WERI-Rb-1 (cell line): ENCODE data around the gene P2RX7.

Experiments
- DNase-seq: peaks from one replicate; pipeline ENCODE4 v3.0.0-alpha.2; 2020
- H3K27ac ChIP-seq: fragments of 250-450 bp; sonication (Bioruptor Pico); 2 replicates; pipeline ENCODE4 v1.5.1; 2020; ENCODE audit warnings: mild to moderate bottlenecking, moderate library complexity
- H3K27me3 ChIP-seq: fragments of 250-450 bp; sonication (Bioruptor Pico); 2 replicates; pipeline ENCODE4 v1.5.1; 2021; ENCODE audit warnings: mild to moderate bottlenecking, low read depth, moderate library complexity; ENCODE audit not compliant: insufficient read depth, severe bottlenecking
- H3K36me3 ChIP-seq: fragments of 250-450 bp; sonication (Bioruptor Pico); 2 replicates; pipeline ENCODE4 v1.5.1; 2020; ENCODE audit warnings: mild to moderate bottlenecking, moderate library complexity
- H3K4me3 ChIP-seq: 2 replicates; pipeline ENCODE4 v1.5.1; 2011; ENCODE audit warnings: low read depth, mild to moderate bottlenecking, control low read depth, low read length
- H3K9me3 ChIP-seq: fragments of 250-450 bp; sonication (Bioruptor Pico); 2 replicates; pipeline ENCODE4 v1.5.1; 2021; ENCODE audit warnings: mild to moderate bottlenecking, moderate library complexity; ENCODE audit not compliant: severe bottlenecking
- CTCF ChIP-seq: IDR thresholded peaks from 2 replicates; pipeline ENCODE4 v1.5.1; 2011; ENCODE audit warnings: low read depth, mild to moderate bottlenecking, control low read depth, inconsistent platforms, low read length

Gene P2RX7

GRCh38 chr12:121184425-121184824, 51.7 kb downstream of the P2RX7 start:
- no peak for TF ChIP-seq CTCF
- DNase-seq, result no peak
- Histone ChIP-seq H3K27ac (no peak overlapping the region), H3K36me3 (no peaks in the 10 kb centered on the region), H3K9me3 (no peaks in the 10 kb centered on the region), H3K27me3 (no peaks in the 10 kb centered on the region), H3K4me3 (no peak overlapping the region)

DNA sequence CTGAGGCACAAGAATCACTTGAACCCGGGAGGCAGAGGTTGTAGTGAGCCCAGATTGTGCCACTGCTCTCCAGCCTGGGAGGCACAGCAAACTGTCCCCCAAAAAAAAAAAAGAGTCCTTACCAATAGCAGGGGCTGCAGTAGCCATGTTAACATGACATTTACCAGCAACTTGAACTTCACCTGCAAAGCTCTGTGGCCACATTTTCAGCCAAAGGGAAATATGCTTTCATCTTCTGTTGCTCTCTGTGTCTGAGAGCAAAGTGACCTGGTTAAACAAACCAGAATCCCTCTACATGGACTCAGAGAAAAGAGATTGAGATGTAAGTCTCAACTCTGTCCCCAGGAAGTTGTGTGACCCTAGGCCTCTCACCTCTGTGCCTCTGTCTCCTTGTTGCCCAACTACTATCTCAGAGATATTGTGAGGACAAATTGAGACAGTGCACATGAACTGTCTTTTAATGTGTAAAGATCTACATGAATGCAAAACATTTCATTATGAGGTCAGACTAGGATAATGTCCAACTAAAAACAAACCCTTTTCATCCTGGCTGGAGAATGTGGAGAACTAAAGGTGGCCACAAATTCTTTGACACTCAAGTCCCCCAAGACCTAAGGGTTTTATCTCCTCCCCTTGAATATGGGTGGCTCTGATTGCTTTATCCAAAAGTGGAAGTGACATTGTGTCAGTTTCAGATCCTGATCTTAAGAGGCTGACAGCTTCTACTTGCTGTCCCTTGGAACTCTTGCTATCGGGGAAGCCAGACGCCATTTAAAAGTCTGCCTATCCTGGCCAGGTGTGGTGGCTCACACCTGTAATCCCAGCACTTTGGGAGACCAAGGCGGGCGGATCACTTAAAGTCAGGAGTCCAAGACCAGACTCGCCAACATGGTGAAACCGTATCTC, 52.6 kb downstream of the P2RX7 start:
- Histone ChIP-seq H3K27ac (no peak overlapping the region), H3K36me3 (no peaks in the 10 kb centered on the region), H3K27me3 (no peaks in the 10 kb centered on the region), H3K4me3 (no peak overlapping the region), H3K9me3 (no peaks in the 10 kb centered on the region)
- no peak for TF ChIP-seq CTCF
- no peak for DNase-seq

- H3K4me3 ChIP-seq, result no peak overlapping the region
- TF ChIP-seq CTCF, result no peak
- no peaks in the 10 kb centered on the region for H3K36me3 ChIP-seq
- no peak for DNase-seq
- no peaks in the 10 kb centered on the region for H3K9me3 ChIP-seq
- no peaks in the 10 kb centered on the region for H3K27me3 ChIP-seq
- no peak overlapping the region for H3K27ac ChIP-seq
Observed at GRCh38 chr12:121186826-121187225, 54.1 kb downstream of the P2RX7 start.

GRCh38 chr12:121187501-121187900, 54.8 kb downstream of the P2RX7 start:
- Histone ChIP-seq H3K4me3 (no peak overlapping the region), H3K27ac (no peak overlapping the region), H3K27me3 (no peaks in the 10 kb centered on the region), H3K36me3 (no peaks in the 10 kb centered on the region), H3K9me3 (no peaks in the 10 kb centered on the region)
- no peak for DNase-seq
- no peak for TF ChIP-seq CTCF

DNA sequence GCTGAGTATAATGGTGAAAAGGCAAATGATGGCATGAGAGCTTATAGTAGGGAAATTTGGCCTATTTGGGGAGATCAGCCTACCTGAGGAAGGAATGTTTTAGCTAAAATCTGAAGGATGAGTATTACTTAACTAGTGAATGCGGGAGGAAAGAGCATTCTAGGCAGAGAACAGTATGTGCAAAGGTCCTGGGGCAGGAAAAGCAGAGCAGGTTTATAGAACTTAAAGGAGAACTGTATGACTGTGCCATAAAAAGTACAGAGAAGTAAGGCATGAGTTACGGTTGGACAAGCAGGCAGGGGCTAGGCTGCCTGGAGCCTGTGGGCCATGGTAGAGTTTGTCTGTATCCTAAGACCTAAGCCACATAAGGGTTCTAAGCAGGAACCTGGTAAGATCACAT, 55.6 kb downstream of the P2RX7 start:
- TF ChIP-seq CTCF, result no peak
- Histone ChIP-seq H3K27me3 (no peaks in the 10 kb centered on the region), H3K36me3 (no peaks in the 10 kb centered on the region), H3K27ac (no peak overlapping the region), H3K4me3 (no peak overlapping the region), H3K9me3 (no peaks in the 10 kb centered on the region)
- DNase-seq, result no peak

GRCh38 chr12:121189131-121189530, 56.5 kb downstream of the P2RX7 start:
- no peak for DNase-seq
- Histone ChIP-seq H3K27me3 (no peaks in the 10 kb centered on the region), H3K27ac (no peak overlapping the region), H3K9me3 (no peaks in the 10 kb centered on the region), H3K4me3 (no peak overlapping the region), H3K36me3 (no peaks in the 10 kb centered on the region)
- no peak for TF ChIP-seq CTCF
